GM19467 (cell line): Measurements from ENCODE around the gene PAX7.
"Not testable (repeated sequence)": the region's sequence is repeated elsewhere in the genome, so short reads cannot be mapped to it uniquely, and the experiment has no call there.

ENCODE experiments used
- ATAC-seq: cut with Tn5 transposase; IDR thresholded peaks from one replicate; pipeline ENCODE4 v1.9.1; 2021; ENCODE audit warnings: mild to moderate bottlenecking, moderate library complexity; ENCODE audit not compliant: unreplicated experiment

Gene PAX7

DNA sequence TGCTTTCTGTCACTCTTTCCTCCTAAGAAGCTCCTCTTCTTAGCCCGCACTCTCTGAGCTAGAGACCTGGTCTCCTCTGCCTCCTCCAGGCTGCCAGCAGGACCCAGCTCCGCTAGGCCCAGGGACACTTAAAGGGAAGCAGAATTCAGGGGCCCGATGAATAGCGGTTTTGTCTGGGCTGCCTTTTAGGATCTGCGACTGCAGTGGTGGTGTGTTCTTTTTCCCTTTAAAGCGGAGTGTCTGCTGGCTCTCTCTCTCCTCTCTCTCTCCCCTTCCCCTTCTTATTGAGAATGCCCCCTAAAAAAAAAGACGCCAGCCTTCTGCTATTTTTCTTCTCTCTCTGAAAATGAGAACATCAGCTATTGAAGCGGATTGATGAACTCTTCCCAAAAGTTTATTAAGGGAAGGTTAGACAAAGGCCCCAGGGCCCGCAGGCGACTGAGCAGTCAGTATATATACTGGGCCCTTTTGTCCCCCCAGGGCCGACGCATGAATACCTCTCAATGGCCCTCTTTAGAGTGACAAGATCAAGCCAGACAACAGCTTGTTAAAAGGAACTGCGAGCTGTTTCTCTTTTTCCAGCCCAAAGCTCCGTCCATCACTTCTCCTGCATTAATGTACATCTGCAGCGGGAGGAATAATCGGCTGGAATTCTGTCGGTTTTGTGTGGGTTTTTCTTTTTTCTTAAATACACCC lies 27.0 kb downstream of the PAX7 start:
- ATAC-seq: no peak

DNA sequence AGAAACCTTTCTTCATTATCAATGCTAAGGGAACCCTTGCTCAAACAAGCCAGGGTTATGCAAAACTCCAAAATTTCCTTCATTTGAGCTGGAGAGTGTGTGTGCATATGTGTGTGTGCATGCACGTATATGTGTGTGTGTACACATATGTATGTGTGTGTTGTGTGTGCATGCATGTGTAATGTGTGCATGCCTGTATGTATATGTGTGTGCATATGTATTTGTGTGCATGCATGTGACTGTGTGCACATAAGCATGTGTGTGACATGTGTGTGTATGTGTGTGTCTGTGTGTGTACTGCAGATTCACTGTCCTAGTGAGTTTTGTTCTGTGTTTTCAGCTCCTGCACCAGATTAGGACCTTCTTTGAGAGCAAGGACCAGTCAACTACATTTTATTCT lies 28.2 kb downstream of the PAX7 start:
- ATAC-seq: no peak

DNA sequence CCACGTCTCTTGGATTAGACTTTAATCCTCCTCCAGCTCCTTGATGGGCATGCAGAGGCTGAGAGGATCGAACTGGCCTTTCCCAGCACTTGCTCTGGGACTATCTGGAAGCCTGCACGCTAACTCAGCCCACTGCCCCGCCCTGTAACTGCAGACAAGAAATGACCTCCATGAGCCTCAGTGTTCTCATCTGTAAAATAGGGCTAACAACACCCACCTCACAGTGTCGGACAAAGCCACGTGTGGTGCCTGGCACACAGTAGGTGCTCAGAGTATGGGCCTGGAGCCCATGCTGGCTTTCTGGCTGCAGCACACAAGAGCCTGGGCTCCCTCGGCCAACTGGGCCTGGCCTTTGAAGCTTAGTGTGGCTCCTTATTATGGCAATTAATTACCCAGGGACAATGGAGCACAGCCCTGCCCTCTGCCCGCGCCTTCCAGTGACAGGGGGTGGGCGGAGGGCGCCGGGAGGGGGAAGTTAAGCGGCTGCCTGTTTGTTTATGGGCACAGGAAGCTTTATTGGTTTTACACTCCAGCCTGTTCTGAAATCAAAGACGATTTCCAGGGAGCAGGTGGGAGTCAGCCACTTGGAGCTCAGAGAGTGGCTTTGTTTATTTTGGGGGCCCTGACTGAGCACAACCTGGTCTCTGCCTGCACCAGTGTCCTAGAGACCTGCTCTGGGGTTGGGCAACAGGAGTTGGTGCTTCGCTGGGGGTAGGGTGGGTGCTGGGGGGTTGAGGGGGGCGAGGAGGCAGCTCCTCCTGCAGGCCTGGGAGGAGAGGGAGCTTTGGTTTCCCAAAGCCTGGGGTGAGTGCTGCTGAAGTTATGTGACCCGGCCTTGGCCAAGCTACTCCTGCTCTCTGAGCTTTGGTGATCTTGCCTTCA lies 31.0 kb downstream of the PAX7 start:
- no peak for ATAC-seq

DNA sequence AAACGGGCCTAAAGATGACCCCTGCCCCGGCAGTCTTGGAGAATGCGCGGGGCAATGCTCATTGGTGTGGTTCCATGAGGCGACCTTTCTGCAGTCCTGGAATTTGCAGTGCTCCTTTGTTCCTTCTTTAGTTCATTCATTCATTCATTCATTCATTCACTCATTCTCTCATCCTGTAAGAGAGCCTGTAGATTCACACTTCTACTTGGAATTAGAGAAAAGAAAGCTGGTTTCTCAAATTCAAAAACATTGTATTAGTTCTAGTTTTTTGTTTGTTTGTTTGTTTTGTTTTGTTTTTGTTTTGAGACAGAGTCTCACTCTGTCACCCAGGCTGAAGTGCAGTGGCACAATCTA lies 31.6 kb downstream of the PAX7 start:
- no peak for ATAC-seq

DNA sequence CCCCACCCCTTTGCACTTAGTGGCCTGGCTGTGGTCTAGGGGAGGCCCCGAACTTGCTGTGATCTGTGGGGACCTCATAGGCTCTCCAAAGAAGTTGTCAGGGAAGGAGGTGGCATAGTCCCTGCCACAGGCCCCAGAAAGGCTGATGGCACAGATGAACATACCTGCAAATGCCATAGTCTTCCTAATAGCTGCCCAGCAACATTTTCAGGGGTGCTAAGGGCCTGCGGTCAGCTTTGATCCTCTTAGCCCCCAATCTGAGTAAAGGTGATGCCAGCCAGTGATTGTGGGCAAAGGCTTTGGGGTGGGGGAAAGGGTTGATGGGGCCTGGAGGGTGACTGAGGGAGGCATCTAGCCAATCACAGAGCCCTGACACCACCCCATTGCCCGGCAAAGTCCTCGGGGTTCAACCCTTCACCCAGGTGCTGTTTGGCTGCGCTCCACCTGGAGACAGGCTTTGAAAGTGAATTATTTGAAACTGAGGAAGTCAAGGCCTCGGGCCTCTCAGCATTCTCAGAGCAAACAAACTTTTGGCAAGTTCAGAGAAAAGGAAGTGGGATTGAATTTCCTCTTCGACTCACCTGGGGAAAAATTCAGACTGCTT lies 35.8 kb downstream of the PAX7 start:
- no peak for ATAC-seq

DNA sequence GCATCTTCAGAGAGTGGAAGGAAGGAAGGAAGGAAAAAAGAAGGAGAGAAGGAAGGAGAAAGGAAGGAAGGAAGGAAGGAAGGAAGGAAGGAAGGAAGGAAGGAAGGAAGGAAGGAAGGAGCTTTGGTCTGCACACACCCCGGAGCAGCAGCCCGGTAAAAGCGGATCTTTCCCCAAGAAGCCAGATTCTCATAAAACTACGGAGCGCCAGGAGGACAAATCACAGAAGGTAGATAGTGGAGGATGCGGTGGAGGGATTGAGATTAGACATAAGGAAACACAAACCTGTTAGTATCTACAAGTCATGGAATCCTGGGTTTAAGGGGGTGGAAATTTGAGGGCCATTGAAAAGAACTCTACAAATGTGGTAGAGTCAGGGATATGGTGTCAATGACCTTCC lies 36.7 kb downstream of the PAX7 start:
- no peak for ATAC-seq

DNA sequence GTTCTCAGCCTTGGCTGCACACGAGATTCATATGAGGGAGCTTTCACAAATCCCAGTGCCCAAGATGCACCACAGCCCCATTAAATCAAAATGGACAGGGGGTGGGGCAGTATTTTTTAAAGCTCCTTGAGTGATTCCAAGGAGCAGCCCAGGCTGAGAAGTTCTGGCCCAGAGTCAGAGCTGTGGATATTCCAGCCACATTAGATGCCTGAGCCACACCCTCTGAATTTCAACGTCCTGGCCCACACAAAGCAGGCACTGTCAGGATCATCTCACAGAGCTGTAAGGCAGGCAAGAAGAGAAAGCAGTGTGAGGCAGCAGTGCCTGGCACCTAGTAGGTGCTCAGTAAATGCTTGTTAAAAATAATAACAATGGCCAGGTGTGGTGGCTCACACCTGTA lies 37.4 kb downstream of the PAX7 start:
- no peak for ATAC-seq

DNA sequence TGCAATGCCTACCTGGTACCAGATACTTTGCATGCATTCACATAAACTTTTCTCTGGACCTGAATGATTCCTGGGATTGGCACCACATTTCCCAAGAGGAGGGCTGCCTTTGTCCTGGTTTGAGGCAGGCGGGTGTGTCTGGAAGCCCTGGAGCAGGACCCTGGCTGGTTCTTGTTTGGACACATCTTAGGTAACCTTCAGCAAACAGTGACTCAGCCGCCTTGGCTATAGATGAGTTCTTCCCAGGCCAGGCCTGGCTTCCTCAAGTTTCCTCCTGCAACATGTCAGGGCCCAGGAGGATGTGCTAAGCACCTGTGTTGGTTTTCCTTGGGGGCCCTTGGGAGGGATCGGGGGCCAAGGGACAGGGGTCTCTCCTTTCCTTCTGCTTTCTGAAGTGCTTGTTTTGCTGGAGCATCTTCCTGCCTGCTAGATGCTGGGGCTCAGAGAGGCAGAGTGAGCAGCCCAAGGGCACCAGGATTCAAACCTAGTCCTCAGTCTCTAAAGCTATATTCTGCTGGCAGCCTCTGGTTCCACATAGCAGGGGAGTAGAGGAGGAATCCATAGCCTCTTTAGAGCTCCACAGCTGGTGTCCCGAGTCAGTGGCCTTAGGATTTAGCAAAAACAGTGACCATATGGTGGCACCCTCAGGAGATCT lies 38.2 kb downstream of the PAX7 start:
- ATAC-seq: no peak

DNA sequence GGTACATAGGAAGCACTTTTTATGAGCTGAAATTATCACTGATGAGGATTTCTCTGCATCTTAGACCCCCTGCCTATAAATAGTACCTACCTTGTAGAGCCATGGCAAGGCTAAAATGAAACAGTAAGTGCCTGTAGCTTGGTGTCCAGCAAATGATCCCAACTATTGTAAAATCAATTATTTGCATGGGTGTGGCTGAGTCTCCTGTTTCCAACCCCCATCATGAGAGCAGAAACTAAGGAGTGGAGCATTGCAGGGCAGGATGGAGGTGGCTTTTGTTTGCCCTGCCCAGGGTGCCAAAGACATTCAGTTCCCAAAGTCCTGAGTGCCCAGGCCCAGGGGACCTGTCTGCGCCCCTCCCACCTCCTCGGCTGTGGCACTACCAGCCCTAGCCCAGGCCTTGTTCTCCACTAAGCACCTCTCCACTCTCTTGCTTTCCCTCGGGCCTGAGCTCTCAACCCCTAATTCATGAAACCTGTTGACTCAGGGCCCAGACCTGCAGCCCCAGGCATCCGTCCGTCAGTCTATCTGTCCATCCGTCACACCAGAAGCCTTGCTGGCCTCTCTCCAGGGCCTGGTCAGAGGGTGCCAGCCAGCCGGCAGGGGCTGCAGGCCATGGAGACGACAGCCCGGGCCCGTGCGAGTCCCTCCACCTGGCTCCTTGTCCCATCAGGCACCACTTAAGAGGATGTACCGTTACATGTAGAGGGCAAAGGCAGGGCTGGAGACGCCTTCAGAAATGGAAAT lies 39.6 kb downstream of the PAX7 start:
- ATAC-seq: no peak

DNA sequence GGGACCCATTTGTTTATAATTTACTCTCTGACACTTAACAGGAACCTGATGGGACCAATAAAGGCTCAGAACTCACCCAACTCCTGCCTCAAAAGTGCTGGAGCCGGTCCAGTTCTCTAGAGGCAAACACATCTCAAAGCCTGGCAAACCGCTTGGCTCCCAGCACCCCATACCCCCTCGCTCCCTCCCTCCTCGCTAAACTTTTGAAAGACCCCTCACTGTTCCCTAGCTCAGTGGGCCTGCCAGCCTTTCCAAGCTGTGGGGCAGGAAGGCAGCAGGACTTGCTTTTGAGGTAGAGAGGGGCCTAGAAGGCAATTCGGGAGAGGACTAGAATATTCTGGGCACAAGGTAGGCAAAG lies 40.2 kb downstream of the PAX7 start:
- no peak for ATAC-seq

DNA sequence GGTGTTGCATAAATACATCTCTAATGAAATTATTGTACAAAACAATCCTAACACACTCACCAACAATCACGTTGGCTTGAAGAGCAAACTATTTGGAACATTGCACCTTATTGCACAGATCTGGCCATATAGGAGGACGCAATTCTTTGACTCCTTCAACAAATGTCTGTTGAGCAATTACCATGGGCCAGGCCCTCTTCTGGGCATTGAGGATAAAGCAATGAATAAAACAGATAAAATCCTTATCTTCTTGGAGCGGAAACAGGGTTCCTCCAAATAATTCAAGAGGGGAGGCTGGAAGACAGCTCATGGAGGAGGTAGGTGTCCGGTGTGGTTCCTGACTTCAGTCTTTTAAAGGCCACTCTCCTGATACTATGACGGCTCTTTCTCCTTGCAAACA lies 43.3 kb downstream of the PAX7 start:
- no peak for ATAC-seq

DNA sequence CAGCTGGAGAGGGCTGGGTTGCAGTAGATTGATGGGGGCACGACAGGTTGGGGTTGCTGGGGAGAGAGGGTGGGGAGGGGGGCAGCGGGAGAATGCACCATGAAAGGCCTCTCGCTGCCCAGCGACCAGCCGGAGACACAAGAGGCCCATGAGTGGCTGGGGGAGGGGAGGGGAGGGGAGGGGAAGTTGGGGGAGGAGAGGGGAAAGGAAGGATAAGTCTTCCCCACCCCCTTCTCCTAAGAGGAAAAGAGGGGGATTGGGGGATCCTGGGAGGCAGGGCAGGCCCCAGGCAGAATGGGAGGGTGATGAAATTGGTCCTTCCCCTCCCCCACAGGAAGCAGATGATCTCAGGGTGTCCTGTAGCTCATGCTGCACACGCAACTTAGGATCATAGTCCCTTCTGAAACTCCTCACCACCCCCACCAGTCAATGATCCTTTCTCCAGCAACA lies 45.7 kb downstream of the PAX7 start:
- ATAC-seq: no peak

DNA sequence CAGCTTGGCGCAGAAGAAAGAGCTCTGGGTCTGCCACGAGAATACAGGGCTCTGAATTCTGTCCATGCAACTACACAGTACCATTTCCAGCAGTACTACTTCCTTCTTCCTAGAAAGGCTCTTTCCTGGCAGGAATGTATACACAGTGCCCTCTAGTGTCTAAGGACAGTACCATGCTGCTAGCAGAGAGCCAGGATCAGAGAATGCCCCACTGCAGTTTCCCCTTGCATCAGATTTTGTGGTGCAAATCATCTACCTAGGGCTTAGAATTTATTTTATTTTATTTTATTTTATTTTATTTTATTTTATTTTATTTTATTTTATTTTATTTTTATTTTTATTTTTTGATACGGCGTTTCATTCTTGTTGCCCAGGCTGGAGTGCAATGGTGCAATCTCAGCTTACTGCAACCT lies 50.8 kb downstream of the PAX7 start:
- ATAC-seq: no peak

DNA sequence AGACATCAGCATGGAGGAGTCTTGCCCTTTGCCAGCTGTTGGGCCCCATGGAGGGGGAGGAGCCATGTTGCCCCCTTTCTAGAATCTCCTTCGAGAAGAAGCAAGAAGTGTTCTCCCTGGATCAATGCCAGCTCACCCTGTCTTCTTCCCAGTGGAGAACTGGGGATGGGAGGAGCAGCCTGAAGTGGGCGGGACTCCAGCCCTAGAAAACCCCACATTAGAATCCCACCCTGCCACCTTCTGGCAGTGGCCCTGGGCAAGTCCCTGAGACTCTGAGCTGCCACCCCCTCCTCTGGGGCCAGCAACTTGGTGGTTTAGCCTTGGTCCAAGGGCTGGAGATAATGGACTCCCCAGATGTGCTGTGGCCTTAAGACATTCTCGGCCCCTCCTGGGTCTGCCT lies 51.7 kb downstream of the PAX7 start:
- no peak for ATAC-seq

DNA sequence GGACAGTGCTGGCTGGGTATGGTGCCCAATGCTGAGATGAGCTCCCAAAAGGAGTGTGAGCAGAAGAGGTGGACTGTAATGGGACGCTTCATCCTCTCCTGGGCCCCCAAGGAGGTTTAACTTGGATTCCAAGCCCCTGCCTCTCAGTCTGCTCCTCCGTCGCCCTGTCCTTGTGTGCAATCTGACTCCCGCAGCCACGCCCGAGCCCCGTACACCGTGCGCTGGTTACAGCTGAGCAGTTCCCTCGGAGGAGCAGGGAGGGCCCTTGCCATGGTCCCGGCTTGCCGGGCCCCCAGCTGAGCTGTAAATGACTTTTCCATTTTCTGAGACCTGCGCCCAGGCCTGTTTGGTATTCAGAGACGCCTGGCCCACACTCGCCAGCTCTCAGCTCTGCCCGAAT lies 53.7 kb downstream of the PAX7 start:
- no peak for ATAC-seq

DNA sequence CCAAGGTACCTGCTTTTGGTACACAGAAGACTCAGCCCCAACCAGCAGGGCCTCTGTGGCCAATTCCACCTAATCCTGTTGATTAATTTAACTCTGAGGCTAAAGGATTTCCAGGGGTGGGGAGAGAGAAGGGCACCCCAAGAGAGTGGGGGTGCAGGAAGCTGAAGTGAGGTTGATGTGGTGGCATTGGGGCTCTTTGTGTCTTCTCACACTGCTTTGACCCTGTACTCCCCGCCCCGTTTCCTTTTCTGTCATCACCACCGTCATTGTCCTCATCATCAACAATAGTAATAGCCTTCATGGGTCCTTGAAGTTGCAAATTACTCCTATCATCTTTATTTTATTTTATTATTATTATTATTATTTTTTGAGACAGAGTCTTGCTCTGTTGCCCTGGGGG lies 55.9 kb downstream of the PAX7 start:
- ATAC-seq: no peak

DNA sequence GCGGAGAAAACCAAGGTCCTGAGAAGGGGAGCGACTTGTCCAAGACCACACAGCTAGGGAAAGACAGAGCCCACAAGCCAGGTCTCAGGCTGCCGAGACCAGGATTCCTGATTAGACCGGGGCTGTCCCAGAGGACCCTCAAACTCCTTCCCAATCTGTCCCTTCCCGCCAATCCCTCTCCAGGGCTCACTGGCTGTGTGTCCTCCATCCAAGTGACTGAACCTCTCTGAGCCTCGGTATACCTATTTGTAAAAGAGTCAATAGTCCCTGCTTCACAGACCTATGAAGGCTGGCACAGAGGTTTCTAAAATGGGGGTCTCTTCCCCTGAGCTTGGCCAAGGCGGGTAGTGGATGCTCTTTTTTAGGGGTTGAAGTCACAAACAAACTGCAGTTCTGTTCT lies 56.6 kb downstream of the PAX7 start:
- ATAC-seq: no peak

DNA sequence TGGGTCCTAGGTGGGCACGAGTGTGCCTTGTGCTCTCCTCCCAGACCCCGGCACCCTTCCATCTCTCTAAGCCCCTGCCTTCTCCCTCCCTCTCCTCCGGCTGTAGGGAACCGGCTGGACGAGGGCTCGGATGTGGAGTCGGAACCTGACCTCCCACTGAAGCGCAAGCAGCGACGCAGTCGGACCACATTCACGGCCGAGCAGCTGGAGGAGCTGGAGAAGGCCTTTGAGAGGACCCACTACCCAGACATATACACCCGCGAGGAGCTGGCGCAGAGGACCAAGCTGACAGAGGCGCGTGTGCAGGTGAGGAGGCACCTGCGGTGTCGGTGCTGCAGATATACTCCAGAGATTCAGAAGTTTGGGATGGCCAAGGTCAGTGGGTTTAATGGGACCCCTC lies 61.0 kb downstream of the PAX7 start:
- no peak for ATAC-seq

DNA sequence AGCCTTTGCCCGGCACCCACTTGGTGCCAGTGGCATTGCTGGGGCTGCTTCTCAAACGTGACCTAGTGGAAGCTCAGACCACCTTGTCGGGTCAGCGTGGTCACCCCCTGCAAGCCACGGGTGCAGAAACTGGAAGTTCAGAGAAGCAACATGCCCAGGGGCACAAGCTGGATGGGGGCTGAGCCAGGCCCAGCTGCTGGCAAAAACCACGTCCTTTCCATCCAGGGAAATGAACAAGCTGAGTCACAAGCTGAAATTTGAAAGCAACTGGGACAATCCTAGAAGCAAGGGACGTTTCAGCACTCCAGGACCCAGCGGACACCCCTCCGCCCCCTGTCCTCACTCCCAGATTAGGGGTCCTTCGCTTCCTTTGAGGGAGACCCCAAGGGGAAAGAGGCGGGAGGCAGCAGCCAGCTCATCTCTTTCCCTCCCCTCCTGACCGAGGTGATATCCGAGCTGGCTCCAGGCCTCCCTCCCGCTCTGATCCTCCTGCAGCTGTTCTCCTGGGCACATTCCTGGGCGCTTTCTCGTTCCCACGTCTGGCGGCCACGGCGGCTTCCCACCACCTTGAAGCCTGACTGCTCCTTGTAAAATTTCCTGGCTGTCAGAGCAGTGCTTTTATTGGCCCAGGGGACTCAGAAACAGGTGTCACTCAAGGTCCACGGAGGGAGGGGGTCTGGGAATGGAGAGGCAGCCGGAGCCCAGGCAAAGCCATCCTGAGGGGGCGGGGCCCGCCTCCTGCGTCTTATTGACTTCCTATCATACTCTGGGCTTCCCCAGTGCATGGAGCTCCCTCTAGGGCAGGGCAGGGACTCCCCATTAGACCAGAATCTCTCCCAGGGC lies 62.8 kb downstream of the PAX7 start:
- no peak for ATAC-seq

DNA sequence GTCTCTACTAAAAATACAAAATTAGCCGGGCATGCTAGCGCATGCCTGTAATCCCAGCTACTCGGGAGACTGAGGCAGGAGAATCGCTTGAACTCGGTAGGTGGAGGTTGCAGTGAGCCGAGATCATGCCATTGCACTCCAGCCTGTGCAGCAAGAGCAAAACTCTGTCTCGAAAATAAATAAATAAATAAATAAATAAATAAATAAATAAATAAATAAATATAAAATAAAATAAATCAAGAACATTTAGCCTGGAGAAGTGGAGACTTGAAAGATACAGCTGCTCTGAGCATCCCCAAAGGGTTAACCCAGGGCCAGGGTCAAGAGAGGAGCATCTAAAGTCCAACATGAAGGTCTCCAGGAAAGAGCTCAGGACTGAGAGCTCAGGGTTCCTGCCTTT lies 63.6 kb downstream of the PAX7 start:
- ATAC-seq: not testable (repeated sequence)
